WI38 (cell line): ENCODE data around the gene CCL17.

ENCODE experiments used
- H3K4me3 ChIP-seq: 2 replicates; pipeline ENCODE4 v1.5.1; 2011; ENCODE audit warnings: low read depth, mild to moderate bottlenecking, control low read depth, low read length
- CTCF ChIP-seq: IDR thresholded peaks from 2 replicates; pipeline ENCODE4 v1.5.1; 2012; ENCODE audit warnings: low read depth, mild to moderate bottlenecking, control low read depth, low read length

Gene CCL17

DNA sequence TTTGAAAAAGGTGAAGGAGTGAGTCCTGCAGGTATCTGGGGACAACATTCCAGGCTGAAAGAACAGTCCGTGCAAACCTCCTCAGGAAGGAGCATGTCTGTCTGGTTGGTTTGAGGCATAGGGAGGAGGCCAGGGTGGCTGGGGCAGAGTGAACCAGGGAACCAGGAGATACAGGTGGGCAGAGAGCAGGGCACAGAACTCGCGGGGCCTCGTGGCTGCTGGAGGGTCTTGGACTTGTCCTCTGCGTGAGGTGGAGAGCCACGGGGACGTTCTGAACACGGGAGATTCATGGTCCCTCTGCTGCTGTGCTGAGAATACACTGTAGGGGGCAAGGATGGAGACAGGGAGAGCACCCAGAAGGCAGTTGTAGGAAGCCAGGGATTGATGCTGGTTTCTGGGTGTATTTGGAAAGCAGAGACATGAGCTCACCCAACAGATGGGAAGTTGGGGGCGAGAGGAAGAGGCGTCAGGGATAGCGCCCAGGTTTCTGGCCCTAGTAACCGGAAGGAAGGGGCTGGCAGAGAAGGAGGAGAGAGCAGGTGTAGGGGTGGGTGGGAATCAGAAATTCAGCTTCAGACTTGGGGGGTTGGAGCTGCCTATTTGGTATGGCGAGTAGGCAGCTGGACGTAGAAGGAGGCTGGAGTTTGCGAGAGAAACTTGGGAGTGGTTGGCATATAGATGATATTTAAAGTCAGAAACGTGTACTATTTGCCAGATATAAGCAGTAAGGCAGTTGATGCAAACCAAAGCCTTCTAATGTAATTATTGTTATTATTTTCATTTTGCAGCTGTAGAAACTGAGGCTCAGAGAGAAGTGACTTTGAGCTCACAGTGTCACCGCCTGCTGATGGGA lies at the start of gene CCL17:
Gene CCL17 (plus strand): TSS at position 803 of the 853 bp plus-strand sequence. CDS start 9,166 bp downstream, outside the sequence.
- TF ChIP-seq CTCF, result no peak
- no peak within 1 kb of the TSS for H3K4me3 ChIP-seq

DNA sequence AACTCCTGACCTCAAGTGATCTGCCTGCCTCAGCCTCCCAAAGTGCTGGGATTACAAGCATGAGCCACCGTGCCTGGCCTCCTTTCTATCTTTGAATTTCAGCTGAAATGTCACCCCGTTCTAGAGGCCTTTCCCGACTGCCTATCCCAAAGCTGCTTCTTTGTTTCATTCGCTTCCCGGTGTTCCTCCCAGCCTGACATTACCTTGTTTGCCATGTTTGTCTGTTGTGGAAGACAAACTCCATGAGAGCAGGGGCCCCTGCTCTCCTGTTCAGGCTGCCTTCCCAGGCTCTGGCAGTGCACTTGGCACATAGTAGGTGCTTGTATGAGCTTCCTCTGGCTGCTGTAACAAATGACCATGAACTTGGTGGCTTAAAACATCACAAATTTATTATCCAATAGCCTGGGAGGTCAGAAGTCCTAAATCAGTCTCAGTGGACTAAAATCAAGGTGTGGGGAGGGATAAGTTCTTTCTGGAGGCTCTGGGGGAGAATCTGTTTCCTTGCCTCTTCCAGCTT lies 48.6 kb upstream of the CCL17 start:
- no peak for TF ChIP-seq CTCF

DNA sequence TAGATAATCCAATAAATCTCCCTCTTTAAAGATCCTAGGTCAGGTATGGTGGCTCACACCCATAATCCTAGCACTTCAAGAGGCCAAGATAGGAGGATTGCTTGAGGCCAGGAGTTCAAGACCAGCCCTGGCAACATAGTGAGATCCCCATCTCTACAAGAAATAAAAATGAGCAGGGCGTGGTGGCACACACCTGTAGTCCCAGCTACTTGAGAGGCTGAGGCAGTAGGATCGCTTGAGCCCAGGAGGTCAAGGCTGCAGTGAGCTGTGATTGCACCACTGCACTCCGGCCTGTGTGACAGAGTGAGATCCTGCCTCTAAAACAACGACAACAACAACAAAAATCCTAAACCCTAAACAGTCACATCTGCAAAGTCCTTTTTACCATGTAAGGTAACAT lies 48.0 kb upstream of the CCL17 start:
- H3K4me3 ChIP-seq, result no peak overlapping the region

More for the DNA sequence above, 48.6 kb upstream of the CCL17 start:
- no peak overlapping the region for H3K4me3 ChIP-seq

DNA sequence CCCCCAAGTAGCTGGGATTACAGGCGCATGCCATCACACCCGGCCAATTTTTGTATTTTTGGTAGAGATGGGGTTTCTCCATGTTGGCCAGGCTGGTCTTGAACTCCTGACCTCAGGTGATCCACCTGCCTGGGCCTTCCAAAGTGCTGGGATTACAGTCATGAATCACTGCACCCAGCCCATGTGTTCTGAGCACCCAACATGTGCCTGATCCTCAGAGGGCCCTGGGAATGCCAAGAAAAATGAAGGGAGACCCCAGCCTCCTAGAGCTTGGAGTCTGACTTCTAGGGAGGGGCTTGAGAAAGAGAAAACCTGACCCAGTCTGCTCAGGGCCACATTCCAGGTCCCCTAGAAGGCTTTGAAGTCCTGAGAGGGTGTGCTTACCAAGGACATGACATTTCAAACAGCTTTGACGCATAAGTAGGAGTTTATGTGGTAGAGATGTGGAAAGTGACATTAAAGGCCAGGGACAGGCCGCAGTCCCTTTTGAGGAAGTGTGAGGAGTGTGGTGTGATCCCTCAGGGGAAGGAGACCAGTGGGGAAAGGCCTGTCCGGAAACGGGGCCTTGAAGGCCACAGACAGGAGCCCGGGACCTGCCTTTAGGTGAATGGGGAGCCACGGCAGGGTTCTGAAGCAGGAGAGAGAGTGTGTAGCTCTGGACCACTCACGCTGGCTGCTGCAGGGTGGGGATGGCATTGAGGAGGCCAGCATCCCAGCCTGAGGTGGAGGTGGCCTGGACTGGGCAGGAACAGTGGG lies 47.1 kb upstream of the CCL17 start:
- no peak overlapping the region for H3K4me3 ChIP-seq
- TF ChIP-seq CTCF, result no peak

More for the DNA sequence above, 48.0 kb upstream of the CCL17 start:
- TF ChIP-seq CTCF, result no peak

DNA sequence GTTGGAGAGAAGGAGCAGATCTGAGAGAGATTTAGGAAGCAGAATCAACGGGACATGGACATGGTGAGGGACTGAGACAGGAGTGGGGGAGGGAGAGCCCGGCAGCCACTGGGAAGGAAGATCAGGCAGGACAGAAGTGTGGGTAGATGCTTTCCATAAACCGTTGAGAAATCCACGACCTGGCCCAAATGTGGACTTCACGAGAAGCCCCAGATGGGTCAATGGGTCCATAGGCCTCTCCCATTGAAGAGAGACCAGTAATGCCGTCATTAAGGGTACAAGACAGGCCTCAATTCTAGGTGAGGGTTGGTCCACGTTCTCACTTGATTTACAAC lies 46.5 kb upstream of the CCL17 start:
- TF ChIP-seq CTCF, result no peak
- no peak overlapping the region for H3K4me3 ChIP-seq

DNA sequence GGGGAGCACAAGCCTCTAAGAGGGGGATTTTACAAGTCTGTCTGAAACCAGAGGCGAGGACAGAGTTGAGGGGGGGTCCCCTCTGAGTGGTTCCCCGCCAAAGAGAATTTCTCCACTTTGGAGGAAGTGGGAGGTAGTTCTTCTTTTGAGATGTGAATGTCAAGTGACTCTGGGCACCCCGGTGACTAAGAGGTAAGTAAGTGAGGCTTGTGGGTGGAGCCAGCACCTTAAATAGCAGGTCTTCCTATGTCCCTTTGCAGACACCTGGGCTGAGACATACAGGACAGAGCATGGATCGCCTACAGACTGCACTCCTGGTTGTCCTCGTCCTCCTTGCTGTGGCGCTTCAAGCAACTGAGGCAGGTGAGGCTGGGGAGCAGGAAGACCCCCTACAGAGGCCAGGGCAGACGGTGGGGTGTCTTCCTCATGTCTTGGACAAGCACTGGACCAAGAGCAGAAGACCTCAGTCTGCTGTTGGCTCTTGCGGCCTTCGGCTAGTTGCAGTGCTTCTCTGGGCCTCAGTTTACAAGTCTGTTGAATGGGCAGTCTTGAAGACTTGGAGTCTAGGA lies 46.0 kb upstream of the CCL17 start, which contains the start of gene CCL22:
Gene CCL22 (plus strand): TSS at position 257 of the 569 bp plus-strand sequence. CDS start 34 bp downstream, at position 291.
- TF ChIP-seq CTCF, result no peak
- no peak within 1 kb of the TSS for H3K4me3 ChIP-seq
